ENCODE data around the gene WNT5A.

The WNT5A gene

DNA sequence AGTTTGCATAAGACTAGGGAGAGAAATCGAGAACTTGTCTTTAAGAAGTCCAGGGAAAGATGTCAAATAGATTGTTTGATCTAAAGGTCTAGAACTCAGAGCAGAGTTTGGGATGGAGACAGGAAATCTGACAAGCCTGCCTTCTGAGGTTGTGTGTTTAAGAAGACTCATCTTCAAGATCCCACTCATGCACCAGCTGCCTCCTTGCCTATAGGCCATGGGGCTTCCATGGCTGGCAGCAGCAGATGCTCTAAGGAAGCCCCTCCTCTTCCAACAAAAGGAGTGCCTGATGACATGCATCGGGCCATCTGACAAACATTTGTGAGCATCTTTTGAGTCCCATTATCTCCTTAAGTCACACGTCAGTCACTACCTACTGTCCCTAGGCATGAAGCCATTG is 47.4 kb downstream of the WNT5A start:
- TF ChIP-seq, protein P1, sequence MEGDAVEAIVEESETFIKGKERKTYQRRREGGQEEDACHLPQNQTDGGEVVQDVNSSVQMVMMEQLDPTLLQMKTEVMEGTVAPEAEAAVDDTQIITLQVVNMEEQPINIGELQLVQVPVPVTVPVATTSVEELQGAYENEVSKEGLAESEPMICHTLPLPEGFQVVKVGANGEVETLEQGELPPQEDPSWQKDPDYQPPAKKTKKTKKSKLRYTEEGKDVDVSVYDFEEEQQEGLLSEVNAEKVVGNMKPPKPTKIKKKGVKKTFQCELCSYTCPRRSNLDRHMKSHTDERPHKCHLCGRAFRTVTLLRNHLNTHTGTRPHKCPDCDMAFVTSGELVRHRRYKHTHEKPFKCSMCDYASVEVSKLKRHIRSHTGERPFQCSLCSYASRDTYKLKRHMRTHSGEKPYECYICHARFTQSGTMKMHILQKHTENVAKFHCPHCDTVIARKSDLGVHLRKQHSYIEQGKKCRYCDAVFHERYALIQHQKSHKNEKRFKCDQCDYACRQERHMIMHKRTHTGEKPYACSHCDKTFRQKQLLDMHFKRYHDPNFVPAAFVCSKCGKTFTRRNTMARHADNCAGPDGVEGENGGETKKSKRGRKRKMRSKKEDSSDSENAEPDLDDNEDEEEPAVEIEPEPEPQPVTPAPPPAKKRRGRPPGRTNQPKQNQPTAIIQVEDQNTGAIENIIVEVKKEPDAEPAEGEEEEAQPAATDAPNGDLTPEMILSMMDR (IDR thresholded peaks at IDR 0.05; ENCODE audit: low read depth, low read length) = no peak
- no peak for DNase-seq (ENCODE audit: extremely low read depth, low read depth)

DNA sequence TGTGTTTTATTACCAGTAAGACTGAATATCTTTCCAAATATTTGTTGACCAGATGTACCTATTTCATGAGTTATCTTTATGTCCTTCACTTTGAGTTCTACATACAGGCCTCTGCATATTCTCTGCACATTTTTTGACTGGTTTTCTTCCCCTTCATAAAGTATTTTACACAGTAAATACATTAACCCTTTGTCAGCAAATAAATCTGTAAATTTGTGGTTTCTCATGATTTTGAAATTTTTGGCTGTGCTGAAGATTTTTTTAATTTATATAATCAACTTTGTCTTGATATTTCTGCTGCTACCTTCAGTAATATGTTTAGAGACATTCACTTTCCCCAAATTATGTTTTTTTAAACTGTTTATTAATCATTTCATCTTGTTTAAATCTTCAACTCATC is 50.5 kb downstream of the WNT5A start:
- TF ChIP-seq, protein P1 (IDR thresholded peaks at IDR 0.05; ENCODE audit: low read depth, low read length) = no peak
- no peak for DNase-seq (ENCODE audit: extremely low read depth, low read depth)

DNA sequence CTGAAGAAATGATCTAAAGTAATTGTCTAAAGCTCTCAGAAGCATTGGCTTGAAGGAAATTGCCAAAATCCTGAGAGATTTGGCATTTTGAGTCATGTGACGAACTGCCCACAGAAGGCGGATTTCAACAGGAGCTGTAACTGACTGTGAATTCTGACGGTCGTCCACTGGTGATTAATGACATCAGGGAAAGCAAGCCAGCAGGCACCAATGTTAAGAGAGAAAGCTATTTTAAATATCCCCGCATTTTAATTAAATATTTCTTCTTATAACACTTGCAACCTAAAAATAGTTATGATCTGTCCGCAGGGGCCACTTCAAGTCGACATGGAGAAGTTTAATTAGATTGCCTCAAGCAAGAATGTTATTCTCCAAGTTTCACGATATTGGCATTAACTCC is 51.6 kb downstream of the WNT5A start:
- no peak for DNase-seq (ENCODE audit: extremely low read depth, low read depth)
- TF ChIP-seq, protein P1 (IDR thresholded peaks at IDR 0.05; ENCODE audit: low read depth, low read length) = no peak

DNA sequence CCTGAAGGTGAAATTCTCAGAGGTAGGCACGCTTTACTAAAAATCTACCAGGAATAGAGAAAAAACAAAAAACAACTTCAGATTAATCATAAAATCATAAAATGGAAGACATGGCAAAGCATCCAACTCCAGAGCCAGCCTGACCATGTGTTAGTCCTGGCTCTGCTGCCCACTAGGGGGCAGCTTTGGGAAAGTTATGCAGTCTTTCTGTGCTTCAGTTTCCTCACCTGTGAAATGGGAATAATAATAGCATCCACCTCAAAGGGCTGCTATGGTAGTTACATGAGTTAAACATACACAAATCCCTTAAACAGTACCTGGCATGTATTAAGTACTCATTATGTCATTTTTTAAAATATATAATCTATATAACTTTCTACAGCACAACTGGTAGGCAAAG is 52.3 kb downstream of the WNT5A start:
- TF ChIP-seq, protein P1 (IDR thresholded peaks at IDR 0.05; ENCODE audit: low read depth, low read length) = peak; percentile 28
- DNase-seq (ENCODE audit: extremely low read depth, low read depth) = no peak

DNA sequence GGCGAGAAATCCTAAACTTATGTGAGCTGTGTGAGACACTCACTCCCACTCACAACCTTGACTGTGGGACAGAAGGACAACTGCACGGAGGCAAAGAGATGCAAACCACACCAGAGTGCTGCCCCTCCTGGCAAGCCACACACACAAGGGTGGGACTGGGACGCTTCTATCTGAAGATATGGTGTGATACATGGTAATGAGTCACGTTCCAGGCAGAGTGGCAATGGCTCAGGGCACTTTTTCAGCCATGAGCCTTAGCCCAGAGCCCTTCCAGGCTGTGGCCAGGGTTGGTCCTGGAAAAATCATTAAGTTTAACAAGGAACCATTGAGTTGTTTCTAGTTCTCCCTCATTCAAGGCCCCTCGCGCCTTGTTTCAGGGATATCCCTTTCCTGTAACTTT is 56.1 kb downstream of the WNT5A start:
- TF ChIP-seq, protein P1 (IDR thresholded peaks at IDR 0.05; ENCODE audit: low read depth, low read length) = no peak
- no peak for DNase-seq (ENCODE audit: extremely low read depth, low read depth)

DNA sequence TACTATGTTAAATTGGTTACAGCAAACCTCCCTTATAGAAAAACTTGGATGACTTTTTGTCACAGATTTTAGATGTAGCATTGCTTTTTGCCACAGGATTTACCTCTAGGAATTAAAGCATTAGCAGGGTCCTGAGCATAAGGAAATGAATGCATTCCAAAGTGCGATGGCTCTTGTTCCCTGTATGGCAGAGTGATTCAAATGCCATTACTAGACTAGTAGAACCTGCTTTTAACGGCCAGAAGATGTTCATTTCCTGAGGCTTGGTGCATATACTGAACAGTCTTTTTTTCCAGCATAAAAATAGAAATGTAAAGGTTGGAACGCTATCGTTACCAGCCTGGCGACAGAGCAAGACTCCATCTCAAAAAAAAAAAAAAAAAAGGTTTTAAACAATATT is 59.4 kb downstream of the WNT5A start:
- DNase-seq (ENCODE audit: extremely low read depth, low read depth) = no peak
- TF ChIP-seq, protein P1 (IDR thresholded peaks at IDR 0.05; ENCODE audit: low read depth, low read length) = no peak

DNA sequence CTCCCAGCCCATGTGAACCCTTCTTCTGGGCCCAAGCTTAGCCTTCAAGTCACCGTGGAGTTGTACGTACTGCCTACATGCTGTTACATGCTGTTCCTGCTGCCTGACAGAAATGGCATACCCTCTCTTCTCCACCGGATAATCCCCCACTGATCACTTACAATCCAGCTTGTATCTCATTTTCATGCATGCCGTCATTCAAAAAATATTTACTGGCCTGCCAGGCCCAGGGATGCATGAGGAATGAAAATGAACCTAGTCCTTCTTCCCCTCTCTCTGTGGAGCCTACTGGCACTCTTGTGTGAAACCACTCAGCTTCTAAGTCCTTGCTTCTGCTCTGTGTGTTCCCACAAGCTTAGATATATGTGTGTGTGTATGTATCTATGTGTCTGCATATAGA is 60.6 kb downstream of the WNT5A start:
- no peak for DNase-seq (ENCODE audit: extremely low read depth, low read depth)
- TF ChIP-seq, protein P1 (IDR thresholded peaks at IDR 0.05; ENCODE audit: low read depth, low read length) = no peak
